HG02763 (cell line): ENCODE results near the gene LRRC56.

Source experiments
- ATAC-seq: cut with Tn5 transposase; IDR thresholded peaks from one replicate; pipeline ENCODE4 v1.9.1; 2021; ENCODE audit warnings: mild to moderate bottlenecking, moderate library complexity; ENCODE audit not compliant: unreplicated experiment

LRRC56 gene

GRCh38 chr11:518463-519202, 18.7 kb upstream of the LRRC56 start:
- ATAC-seq, result peak; percentile 83

GRCh38 chr11:520428-521176, 16.7 kb upstream of the LRRC56 start:
- ATAC-seq, result no peak

GRCh38 chr11:521177-521688, 16.1 kb upstream of the LRRC56 start:
- no peak for ATAC-seq

GRCh38 chr11:526192-526591, 11.1 kb upstream of the LRRC56 start:
- ATAC-seq, result no peak

- no peak for ATAC-seq
Measured at GRCh38 chr11:528166-528814, 9.0 kb upstream of the LRRC56 start.

GRCh38 chr11:528815-529727, 8.3 kb upstream of the LRRC56 start:
- ATAC-seq, result no peak

GRCh38 chr11:529728-530411, 7.5 kb upstream of the LRRC56 start:
- ATAC-seq, result no peak

- no peak for ATAC-seq
Measured at GRCh38 chr11:530960-531831, 6.1 kb upstream of the LRRC56 start.

- ATAC-seq, result no peak
Measured at GRCh38 chr11:531919-532526, 5.3 kb upstream of the LRRC56 start.

- no peak for ATAC-seq
Measured at GRCh38 chr11:532527-532985, 4.8 kb upstream of the LRRC56 start.

GRCh38 chr11:532986-533585, 4.2 kb upstream of the LRRC56 start:
- ATAC-seq, result no peak

GRCh38 chr11:533586-534395, 3.5 kb upstream of the LRRC56 start:
- ATAC-seq, result no peak

GRCh38 chr11:534396-535209, 2.7 kb upstream of the LRRC56 start:
- no peak for ATAC-seq

- no peak for ATAC-seq
Measured at GRCh38 chr11:535210-535518, 2.2 kb upstream of the LRRC56 start.

GRCh38 chr11:535519-536454, 1.5 kb upstream of the LRRC56 start, which contains the start of gene HRAS:
HRAS (minus strand) TSS chr11:535576.
- peak; percentile 63 for ATAC-seq
